GM12891 (cell line): ENCODE measurements around the gene RGS9BP.

Experiments
- POLR2A ChIP-seq: IDR thresholded peaks from 2 replicates; pipeline ENCODE4 v1.6.1; 2011; ENCODE audit warnings: low read depth, low read length, control low read depth
- POLR2AphosphoS5 ChIP-seq: IDR thresholded peaks from 2 replicates; pipeline ENCODE4 v1.6.1; 2011; ENCODE audit warnings: low read depth, low read length, control low read depth
- POU2F2 ChIP-seq: IDR thresholded peaks from 2 replicates; pipeline ENCODE4 v1.6.1; 2011; ENCODE audit warnings: low read depth, mild to moderate bottlenecking, control low read depth, low read length, moderate library complexity
- SPI1 ChIP-seq: IDR thresholded peaks from 2 replicates; pipeline ENCODE4 v1.6.1; 2011; ENCODE audit warnings: low read depth, low read length, control low read depth
- TAF1 ChIP-seq: IDR thresholded peaks from 2 replicates; pipeline ENCODE4 v1.6.1; 2011; ENCODE audit warnings: low read depth, low read length, control low read depth

DNA sequence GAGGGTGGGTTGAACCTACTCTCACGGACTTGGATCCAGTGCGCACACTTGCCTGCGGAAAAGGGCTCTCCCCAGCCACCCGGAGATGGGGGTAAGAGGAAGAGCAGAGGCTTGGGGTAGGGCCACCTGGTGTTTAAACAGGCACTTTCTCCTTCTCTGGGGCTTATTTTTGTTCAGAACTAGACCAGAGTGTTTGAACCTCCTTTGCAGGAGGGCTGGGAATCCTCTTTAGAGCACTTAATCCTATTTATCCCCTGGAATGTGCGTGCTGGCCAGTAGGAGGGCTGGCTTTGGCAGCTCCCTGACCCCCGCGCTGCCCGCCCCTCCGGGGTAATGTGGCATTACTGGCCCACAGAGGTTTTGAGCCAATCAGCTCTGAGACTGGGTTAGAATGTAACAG is 2.0 kb downstream of the RGS9BP start:
- TF ChIP-seq POLR2AphosphoS5 (no peak), POLR2A (no peak), TAF1 (no peak), SPI1 (no peak), POU2F2 (no peak)
